Epithelial cell of proximal tubule (primary cell): ENCODE measurements around the gene FBXW7. TPM values are rescaled to one million over a fixed set of nuclear protein-coding genes. Genes with fewer than 3 reads are reported as not detected.
A peak's percentile ranks its signal among the peaks of the same experiment; 100 is the strongest.

Experiments used
- DNase-seq: peaks from one replicate; pipeline ENCODE4 v3.0.0-alpha.2; 2011; ENCODE audit warnings: low read depth
- H3K4me3 ChIP-seq: 2 replicates; pipeline ENCODE4 v1.5.1; 2011; ENCODE audit warnings: low read depth, mild to moderate bottlenecking, low read length
- total RNA-seq: library from RNA; depleted of rRNA; stranded (reverse); fragments of >200 nt; gene quantifications from 2 replicates; pipeline ENCODE4 v1.2.3, GENCODE V29; 2015
- TF ChIP-seq, protein P1 (sequence below): conservative IDR thresholded peaks from 2 replicates; pipeline ENCODE4 v1.5.1; 2012; ENCODE audit warnings: low read depth, mild to moderate bottlenecking, low read length

FBXW7 gene
- total RNA-seq, 1 donor from 2014 or later: 32.9 TPM

DNA sequence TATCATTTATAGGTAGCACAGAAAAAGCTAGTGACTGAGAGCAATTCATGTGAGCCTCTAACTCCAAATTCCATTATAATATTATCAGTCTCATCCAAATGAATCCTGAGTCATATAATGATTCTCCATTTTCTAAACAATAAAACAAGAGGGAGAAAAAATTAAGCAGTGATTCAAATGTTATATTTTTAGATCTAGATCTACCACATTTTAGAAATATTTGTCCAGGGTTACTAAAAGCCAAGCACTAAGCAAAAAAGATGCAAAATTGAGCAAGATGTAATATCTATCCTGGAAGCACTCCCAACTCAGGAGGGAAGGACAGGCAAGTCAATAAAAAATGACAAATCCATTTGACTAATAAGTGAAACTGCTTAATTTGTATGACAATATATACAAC, 172.8 kb downstream of the FBXW7 start:
- no peak overlapping the region for H3K4me3 ChIP-seq
- DNase-seq: no peak
- TF ChIP-seq, protein P1, sequence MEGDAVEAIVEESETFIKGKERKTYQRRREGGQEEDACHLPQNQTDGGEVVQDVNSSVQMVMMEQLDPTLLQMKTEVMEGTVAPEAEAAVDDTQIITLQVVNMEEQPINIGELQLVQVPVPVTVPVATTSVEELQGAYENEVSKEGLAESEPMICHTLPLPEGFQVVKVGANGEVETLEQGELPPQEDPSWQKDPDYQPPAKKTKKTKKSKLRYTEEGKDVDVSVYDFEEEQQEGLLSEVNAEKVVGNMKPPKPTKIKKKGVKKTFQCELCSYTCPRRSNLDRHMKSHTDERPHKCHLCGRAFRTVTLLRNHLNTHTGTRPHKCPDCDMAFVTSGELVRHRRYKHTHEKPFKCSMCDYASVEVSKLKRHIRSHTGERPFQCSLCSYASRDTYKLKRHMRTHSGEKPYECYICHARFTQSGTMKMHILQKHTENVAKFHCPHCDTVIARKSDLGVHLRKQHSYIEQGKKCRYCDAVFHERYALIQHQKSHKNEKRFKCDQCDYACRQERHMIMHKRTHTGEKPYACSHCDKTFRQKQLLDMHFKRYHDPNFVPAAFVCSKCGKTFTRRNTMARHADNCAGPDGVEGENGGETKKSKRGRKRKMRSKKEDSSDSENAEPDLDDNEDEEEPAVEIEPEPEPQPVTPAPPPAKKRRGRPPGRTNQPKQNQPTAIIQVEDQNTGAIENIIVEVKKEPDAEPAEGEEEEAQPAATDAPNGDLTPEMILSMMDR: no peak

DNA sequence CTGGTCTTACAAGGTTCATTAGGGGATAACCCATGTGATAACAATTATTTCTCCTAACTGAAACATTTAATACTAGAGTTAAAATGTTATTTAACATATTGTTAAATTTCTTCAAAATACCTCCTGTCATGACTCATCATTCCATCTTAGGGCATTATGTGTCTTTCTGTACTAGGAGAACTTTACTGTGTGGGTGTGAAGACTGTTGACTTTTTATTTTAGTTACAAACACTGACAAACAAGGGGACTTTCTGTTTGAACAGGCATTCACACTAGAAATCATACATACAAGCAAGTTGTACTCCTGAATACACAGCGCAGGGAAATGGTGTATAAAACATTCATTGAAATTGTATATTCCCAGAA, 175.9 kb downstream of the FBXW7 start:
- no peak overlapping the region for H3K4me3 ChIP-seq
- TF ChIP-seq, protein P1: no peak
- DNase-seq: no peak

DNA sequence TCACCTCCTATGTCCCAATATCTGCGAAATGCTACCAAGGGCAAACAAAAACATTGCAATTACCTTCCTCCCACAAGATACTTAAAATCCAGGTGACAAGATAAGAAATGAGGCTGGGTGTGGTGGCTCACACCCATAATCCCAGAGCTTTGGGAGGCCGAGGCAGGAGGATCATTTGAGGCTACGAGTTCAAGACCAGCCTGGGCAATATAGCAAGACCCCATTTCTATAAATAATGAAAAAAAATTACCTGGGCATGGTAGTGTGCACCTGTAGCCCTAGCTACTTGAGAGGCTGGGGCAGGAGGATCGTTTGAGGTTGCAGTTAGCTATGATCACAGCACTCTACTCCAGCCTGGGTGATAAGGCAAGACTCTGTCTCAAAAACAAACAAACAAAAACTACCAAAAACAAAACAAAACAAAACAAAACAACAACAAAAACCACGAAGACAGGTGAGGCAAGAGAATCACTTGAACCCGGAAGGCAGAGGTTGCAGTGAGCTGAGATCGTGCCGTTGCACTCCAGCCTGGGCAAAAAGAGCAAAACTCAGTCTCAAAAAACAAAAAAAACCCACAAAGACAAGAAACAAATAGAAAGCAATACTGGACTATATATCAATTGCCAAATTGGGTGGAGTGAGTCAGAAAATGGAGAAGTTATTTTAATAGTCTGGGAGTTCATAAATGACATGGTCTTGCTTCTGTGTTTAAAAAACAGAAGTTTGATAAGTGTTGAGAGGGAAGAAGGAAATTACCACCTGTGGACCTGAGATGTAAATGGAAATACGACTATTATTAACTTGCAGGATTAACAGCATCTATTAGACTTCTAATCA, 176.5 kb downstream of the FBXW7 start:
- TF ChIP-seq, protein P1: no peak
- no peak overlapping the region for H3K4me3 ChIP-seq

DNA sequence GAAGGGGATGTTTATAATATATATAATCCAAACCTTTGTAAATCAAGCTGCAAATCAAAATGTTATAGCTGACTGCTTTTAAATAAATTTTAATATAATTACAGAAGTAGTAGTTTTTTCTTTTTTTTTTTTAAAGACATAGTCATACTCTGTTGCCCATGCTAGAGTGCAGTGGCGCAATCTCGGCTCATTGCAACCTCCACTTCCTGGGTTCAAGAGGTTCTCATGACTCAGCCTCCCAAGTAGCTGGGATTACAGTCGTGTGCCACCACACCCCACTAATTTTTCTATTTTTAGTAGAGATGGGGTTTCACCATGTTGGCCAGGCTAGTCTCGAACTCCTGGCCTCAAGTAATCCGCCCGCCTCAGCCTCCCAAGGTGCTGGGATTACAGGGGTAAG, 178.7 kb downstream of the FBXW7 start:
- TF ChIP-seq, protein P1: no peak
- no peak overlapping the region for H3K4me3 ChIP-seq
- no peak for DNase-seq

More for the DNA sequence above, 176.5 kb downstream of the FBXW7 start:
- no peak for DNase-seq

DNA sequence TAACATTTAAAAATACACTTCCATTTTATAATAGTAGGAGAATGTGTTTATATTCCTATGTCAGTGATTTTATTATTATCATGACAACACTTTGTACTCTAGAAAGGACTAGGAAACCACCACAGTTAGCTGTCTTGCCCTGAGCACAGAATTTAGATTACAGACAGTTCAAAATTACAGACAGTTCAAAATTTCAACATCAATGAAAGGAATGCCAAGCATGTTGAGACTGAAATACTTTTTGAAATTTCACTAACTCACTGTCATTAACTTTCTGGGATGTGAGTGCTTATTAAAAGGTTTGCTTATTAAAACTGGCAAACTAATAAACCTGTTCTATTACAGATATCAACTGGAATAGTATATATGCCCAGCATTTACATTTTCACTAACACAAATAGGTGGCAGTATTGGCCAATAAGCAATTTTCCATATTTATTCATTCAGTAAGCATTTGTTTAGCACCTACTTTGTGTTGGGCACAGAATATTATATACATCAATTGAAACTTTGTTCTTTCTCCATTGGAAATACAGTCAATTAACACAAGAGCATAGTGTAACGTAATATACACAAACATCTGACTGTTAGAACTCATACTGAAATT, 179.4 kb downstream of the FBXW7 start:
- TF ChIP-seq, protein P1: no peak
- DNase-seq: no peak
- H3K4me3 ChIP-seq: no peak overlapping the region

DNA sequence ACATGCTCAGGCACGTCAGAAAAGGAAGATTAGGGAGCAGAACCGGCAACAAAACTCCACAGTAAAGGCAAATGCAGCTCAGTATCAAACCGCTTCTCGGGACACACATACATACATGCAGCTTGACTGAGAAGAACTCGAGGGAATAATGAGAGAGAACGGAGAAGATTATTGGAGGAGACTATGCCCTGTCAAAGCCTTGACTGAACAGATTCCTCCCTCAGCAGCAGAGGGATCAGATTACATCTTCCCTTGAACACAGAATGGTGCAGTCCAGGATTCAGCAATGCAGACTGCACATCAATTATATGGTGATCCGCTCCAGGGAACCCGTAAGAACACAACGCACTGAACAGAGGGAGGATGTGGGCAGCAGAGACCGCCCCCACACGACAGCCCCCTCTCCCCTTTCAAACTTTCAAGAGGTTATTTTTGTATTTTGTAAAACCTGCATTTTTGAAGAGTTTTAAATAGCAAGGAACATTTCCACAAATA, 183.2 kb downstream of the FBXW7 start:
- H3K4me3 ChIP-seq: peak overlapping the region; percentile 69
- TF ChIP-seq, protein P1: no peak
- DNase-seq: peak; percentile 89
